Panc1 (cell line): Measurements from ENCODE around the gene KDM4B. TPM values are rescaled to one million over a fixed set of nuclear protein-coding genes. Genes with fewer than 3 reads are reported as not detected.

Experiments used
- ATAC-seq: fragments of 200-7000 bp; cut with Tn5 transposase; 2 replicates; pipeline ENCODE4 v1.9.1; 2020; ENCODE audit warnings: mild to moderate bottlenecking, moderate library complexity
- BruUV-seq: library from RNA; stranded (reverse); fragments of 400-500 nt; replicated peaks from 2 replicates; lab custom pipeline; 2021; lab: Mats Ljungman, UMichigan
- CTCF ChIA-PET: fragments of 300-600 bp; sonication (Branson Sonifier 250); formaldehyde crosslinking; loops from one replicate; lab custom pipeline; 2022; ENCODE audit warnings: antibody characterized with exemption; lab: Charles Lee
- POLR2A ChIA-PET: fragments of 300-600 bp; sonication (Branson Sonifier 250); formaldehyde crosslinking; loops from one replicate; lab custom pipeline; 2022; ENCODE audit warnings: antibody characterized with exemption; lab: Charles Lee
- DNase-seq: peaks from one replicate; pipeline ENCODE4 v3.0.0-alpha.2; 2010; ENCODE audit warnings: low read depth, low spot score
- H3K27ac ChIP-seq: 2 replicates; pipeline ENCODE4 v1.5.1; 2011; ENCODE audit warnings: mild to moderate bottlenecking, low read length, inconsistent platforms
- H3K27me3 ChIP-seq: fragments of 200-500 bp; sonication (Bioruptor generic); 2 replicates; pipeline ENCODE4 v1.6.0; 2014; ENCODE audit warnings: low read length, inconsistent platforms; ENCODE audit not compliant: control insufficient read depth, insufficient read depth
- H3K36me3 ChIP-seq: fragments of 200-500 bp; sonication (Bioruptor generic); 2 replicates; pipeline ENCODE4 v1.5.1; 2014; ENCODE audit warnings: inconsistent platforms, mild to moderate bottlenecking, low read length, moderate library complexity; ENCODE audit not compliant: control insufficient read depth, insufficient read depth
- H3K4me1 ChIP-seq: 2 replicates; pipeline ENCODE4 v1.5.1; 2011; ENCODE audit warnings: inconsistent platforms, mild to moderate bottlenecking, low read length, moderate library complexity; ENCODE audit not compliant: control insufficient read depth, insufficient read depth
- H3K4me3 ChIP-seq, 2 experiments: 2 replicates each; pipeline ENCODE4 v1.5.1; 2011 to 2012; ENCODE audit warnings: low read depth in 2 of 2, low read length in 2 of 2, mild to moderate bottlenecking in 2 of 2, inconsistent platforms in 1 of 2, moderate library complexity in 1 of 2
- H3K9me3 ChIP-seq: fragments of 200-500 bp; sonication (Bioruptor generic); 2 replicates; pipeline ENCODE4 v1.5.1; 2014; ENCODE audit warnings: low read depth, mild to moderate bottlenecking, inconsistent platforms, low read length, moderate library complexity; ENCODE audit not compliant: control insufficient read depth, insufficient read depth
- POLR2AphosphoS5 ChIP-seq: IDR thresholded peaks from 2 replicates; pipeline ENCODE4 v1.6.1; 2012; ENCODE audit warnings: mild to moderate bottlenecking, low read depth, low read length, moderate library complexity
- SIN3A ChIP-seq: IDR thresholded peaks from 2 replicates; pipeline ENCODE4 v1.6.1; 2012; ENCODE audit warnings: low read depth, mild to moderate bottlenecking, low read length, moderate library complexity, borderline replicate concordance; ENCODE audit not compliant: insufficient read depth
- TCF7L2 ChIP-seq: IDR thresholded peaks from 2 replicates; pipeline ENCODE4 v1.6.1; 2011; ENCODE audit warnings: mild to moderate bottlenecking, low read depth, low read length, inconsistent platforms
- in situ Hi-C: cut with HindIII; loops from 2 replicates; pipeline ENCODE4 v1.10.0; 2016; ENCODE audit warnings: low sequenced_read_pairs, low pct_unique_long_range_greater_than_20kb
- intact Hi-C: fragments of 100-400 bp; cut with micrococcal nuclease; formaldehyde crosslinking; loops from one replicate; pipeline ENCODE4 v1.10.0; 2022; ENCODE audit not compliant: unreplicated experiment
- total RNA-seq: library from RNA; stranded (reverse); gene quantifications from one replicate; pipeline ENCODE4 v1.2.1, GENCODE V29; 2021; ENCODE audit not compliant: unreplicated experiment
- TF ChIP-seq, protein P1 (sequence below), 2 experiments: IDR thresholded peaks; 2 replicates each; pipeline ENCODE4 v1.6.1; 2011 to 2012; ENCODE audit warnings: low read depth in 2 of 2, control low read depth in 1 of 2, low read length in 1 of 2, mild to moderate bottlenecking in 1 of 2, moderate library complexity in 1 of 2; ENCODE audit not compliant: insufficient read depth in 1 of 2
- TF ChIP-seq, protein P2 (sequence below): fragments of 450-650 bp; IDR thresholded peaks from 2 replicates; pipeline ENCODE4 v1.5.1; 2017; ENCODE audit warnings: mild to moderate bottlenecking

Gene KDM4B
- total RNA-seq, 1 experiment from 2014 or later = 18.4 TPM

DNA sequence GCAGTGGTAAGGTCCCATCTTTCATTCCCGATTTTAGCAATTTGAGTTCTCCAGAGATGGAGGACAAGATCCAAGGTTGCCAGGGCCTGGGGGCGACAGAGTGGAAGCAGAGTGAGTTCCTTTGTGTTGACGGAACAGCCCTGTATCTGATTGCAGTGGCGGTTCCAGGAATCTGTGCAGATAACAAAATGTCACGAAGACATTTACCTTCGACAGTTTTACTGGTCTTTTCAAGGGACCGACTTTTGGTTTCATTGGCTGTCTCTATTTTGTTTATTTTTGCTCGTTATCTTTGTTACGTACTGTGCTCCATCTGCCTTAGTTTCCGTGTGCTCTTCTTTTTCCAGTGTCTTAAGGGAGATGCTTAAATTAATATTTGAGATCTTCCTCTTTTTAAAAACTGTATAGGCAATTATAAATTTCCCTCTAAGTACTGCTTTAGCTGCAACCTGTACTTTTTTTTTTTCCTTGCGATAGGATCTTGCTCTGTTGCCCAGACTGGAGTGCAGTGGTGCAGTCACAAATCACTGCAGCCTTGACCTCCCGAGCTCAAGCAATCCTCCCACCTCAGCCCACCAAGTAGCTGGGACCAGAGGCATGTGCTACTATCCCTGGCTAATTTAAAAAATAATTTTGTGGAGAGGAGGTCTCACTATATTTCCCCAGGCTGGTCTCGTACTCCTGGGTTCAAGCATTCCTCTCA is 23.2 kb downstream of the KDM4B start:
- CTCF ChIA-PET = no interaction called here
- ATAC-seq = no peak
- H3K4me3 ChIP-seq = no peak overlapping the region
- H3K27ac ChIP-seq = no peak overlapping the region
- POLR2A ChIA-PET = no interaction called here
- DNase-seq = no peak
- no peaks in the 10 kb centered on the region for H3K9me3 ChIP-seq
- TF ChIP-seq, protein P1, sequence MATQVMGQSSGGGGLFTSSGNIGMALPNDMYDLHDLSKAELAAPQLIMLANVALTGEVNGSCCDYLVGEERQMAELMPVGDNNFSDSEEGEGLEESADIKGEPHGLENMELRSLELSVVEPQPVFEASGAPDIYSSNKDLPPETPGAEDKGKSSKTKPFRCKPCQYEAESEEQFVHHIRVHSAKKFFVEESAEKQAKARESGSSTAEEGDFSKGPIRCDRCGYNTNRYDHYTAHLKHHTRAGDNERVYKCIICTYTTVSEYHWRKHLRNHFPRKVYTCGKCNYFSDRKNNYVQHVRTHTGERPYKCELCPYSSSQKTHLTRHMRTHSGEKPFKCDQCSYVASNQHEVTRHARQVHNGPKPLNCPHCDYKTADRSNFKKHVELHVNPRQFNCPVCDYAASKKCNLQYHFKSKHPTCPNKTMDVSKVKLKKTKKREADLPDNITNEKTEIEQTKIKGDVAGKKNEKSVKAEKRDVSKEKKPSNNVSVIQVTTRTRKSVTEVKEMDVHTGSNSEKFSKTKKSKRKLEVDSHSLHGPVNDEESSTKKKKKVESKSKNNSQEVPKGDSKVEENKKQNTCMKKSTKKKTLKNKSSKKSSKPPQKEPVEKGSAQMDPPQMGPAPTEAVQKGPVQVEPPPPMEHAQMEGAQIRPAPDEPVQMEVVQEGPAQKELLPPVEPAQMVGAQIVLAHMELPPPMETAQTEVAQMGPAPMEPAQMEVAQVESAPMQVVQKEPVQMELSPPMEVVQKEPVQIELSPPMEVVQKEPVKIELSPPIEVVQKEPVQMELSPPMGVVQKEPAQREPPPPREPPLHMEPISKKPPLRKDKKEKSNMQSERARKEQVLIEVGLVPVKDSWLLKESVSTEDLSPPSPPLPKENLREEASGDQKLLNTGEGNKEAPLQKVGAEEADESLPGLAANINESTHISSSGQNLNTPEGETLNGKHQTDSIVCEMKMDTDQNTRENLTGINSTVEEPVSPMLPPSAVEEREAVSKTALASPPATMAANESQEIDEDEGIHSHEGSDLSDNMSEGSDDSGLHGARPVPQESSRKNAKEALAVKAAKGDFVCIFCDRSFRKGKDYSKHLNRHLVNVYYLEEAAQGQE (IDR thresholded peaks at IDR 0.05; ENCODE audit: insufficient read depth in 1 of 2, low read depth in 2 of 2, low read length in 1 of 2) = no peak
- TF ChIP-seq TCF7L2 (no peak), POLR2AphosphoS5 (no peak), SIN3A (no peak)
- TF ChIP-seq, protein P2, sequence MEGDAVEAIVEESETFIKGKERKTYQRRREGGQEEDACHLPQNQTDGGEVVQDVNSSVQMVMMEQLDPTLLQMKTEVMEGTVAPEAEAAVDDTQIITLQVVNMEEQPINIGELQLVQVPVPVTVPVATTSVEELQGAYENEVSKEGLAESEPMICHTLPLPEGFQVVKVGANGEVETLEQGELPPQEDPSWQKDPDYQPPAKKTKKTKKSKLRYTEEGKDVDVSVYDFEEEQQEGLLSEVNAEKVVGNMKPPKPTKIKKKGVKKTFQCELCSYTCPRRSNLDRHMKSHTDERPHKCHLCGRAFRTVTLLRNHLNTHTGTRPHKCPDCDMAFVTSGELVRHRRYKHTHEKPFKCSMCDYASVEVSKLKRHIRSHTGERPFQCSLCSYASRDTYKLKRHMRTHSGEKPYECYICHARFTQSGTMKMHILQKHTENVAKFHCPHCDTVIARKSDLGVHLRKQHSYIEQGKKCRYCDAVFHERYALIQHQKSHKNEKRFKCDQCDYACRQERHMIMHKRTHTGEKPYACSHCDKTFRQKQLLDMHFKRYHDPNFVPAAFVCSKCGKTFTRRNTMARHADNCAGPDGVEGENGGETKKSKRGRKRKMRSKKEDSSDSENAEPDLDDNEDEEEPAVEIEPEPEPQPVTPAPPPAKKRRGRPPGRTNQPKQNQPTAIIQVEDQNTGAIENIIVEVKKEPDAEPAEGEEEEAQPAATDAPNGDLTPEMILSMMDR = no peak
- H3K27me3 ChIP-seq = no peaks in the 10 kb centered on the region
- no peaks in the 10 kb centered on the region for H3K36me3 ChIP-seq
- no peaks in the 10 kb centered on the region for H3K4me1 ChIP-seq
- no TSS peak for BruUV-seq
- in situ Hi-C loops (no loop called here), intact Hi-C loops (no loop called here)

DNA sequence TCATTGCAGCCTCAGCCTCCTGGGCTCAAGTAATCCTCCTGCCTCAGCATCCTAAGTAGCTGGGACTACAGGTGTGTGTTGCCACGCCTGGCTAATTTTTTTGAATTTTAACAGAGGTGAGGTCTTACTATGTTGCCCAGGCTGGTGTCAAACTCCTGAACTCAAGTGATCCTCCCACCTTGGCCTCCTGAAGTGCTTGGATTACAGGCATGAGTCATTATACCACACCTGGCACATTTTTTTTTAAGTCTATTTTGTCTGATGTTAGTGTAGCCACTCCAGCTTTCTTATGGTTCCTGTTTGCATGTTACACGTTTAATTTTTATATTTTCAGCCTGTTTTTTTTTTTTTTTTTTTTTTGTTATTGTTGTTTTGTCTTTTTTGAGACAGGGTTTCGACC is 24.8 kb downstream of the KDM4B start:
- Histone ChIP-seq H3K36me3 (no peaks in the 10 kb centered on the region), H3K27ac (no peak overlapping the region), H3K4me1 (no peaks in the 10 kb centered on the region), H3K4me3 (no peak overlapping the region), H3K27me3 (no peaks in the 10 kb centered on the region), H3K9me3 (no peaks in the 10 kb centered on the region)
- CTCF ChIA-PET = no interaction called here
- ATAC-seq (no peak), DNase-seq (no peak)
- BruUV-seq = no TSS peak
- TF ChIP-seq POLR2AphosphoS5 (no peak), SIN3A (no peak), TCF7L2 (no peak)
- TF ChIP-seq, protein P2 = no peak
- TF ChIP-seq, protein P1 (IDR thresholded peaks at IDR 0.05; ENCODE audit: insufficient read depth in 1 of 2, low read depth in 2 of 2, low read length in 1 of 2) = no peak
- POLR2A ChIA-PET = interaction anchor here (0.6 to 0.7 kb wide), 2 partner anchors 14 to 38 kb away, joined by 3 to 5 read pairs; no protein-coding TSS in a partner anchor
- in situ Hi-C loops (no loop called here), intact Hi-C loops (no loop called here)
